Measurements from ENCODE around the gene GRK5. TPM values are rescaled to one million over a fixed set of nuclear protein-coding genes. Genes with fewer than 3 reads are reported as not detected.
A peak's percentile ranks its signal among the peaks of the same experiment; 100 is the strongest.

GRK5 gene
- total and polyA plus RNA-seq, 9 of the 15 experiments (the other 6 are each of a cell fraction or from before 2014, with no cell fraction given) = 0.46 to 0.83 (median 0.67) TPM; not detected in 2

GRCh38 chr10:119161680-119162451 is 45.5 kb upstream of the GRK5 start (continued):
- peak; percentile 50; the same call in 1 of the 2 replicates for TF ChIP-seq JUND (IDR thresholded peaks at IDR 0.05; ENCODE audit: borderline replicate concordance, low read depth, low read length)
- peak; percentile 54; the same call in 1 of the 3 replicates for TF ChIP-seq JUND (tag; IDR thresholded peaks at IDR 0.05; ENCODE audit: borderline replicate concordance, low read depth, low read length)
- no peak for TF ChIP-seq BCOR (IDR thresholded peaks at IDR 0.05)
- TF ChIP-seq ZFP91 (CRISPR knock-in tag; IDR thresholded peaks at IDR 0.05) = no peak
- TF ChIP-seq HLTF (IDR thresholded peaks at IDR 0.05) = no peak
- no peak for TF ChIP-seq CREB3L1 (IDR thresholded peaks at IDR 0.05; ENCODE audit: borderline replicate concordance, low read depth)
- TF ChIP-seq ZFX (CRISPR knock-in tag; IDR thresholded peaks at IDR 0.05) = no peak
- no peak for TF ChIP-seq ZNF507 (tag; conservative IDR thresholded peaks at IDR 0.05)
- no peak for TF ChIP-seq BACH1 (tag; IDR thresholded peaks at IDR 0.05)
- no peak for TF ChIP-seq PATZ1 (CRISPR knock-in tag; IDR thresholded peaks at IDR 0.05; ENCODE audit: borderline replicate concordance)
- no peak for TF ChIP-seq PCBP2 (IDR thresholded peaks at IDR 0.05; ENCODE audit: low read depth, low read length, poor library complexity, severe bottlenecking)
- no peak for TF ChIP-seq ZNF232 (CRISPR knock-in tag; IDR thresholded peaks at IDR 0.05)
- TF ChIP-seq ZNF140 (CRISPR knock-in tag; IDR thresholded peaks at IDR 0.05) = no peak
- TF ChIP-seq ZNF668 (CRISPR knock-in tag; IDR thresholded peaks at IDR 0.05) = no peak
- TF ChIP-seq GTF3C2 (IDR thresholded peaks at IDR 0.05; ENCODE audit: borderline replicate concordance, extremely low read depth, insufficient read length) = no peak
- TF ChIP-seq ZNF282 (CRISPR knock-in tag; IDR thresholded peaks at IDR 0.05) = no peak
- no peak for TF ChIP-seq ZNF655 (CRISPR knock-in tag; IDR thresholded peaks at IDR 0.05)
- no peak for TF ChIP-seq NUFIP1 (IDR thresholded peaks at IDR 0.05; ENCODE audit: partially characterized antibody)
- TF ChIP-seq ZNF24 (IDR thresholded peaks at IDR 0.05) = no peak

Data from K562 (cell line).